ENCODE data around the gene ATRNL1. TPM values are rescaled to one million over a fixed set of nuclear protein-coding genes. Genes with fewer than 3 reads are reported as not detected.

The ATRNL1 gene
- total and polyA plus RNA-seq, 2 donors from 2014 or later, result 2.4 to 7.1 TPM

GRCh38 chr10:115051216-115051615, 41.9 kb upstream of the ATRNL1 start:
- Histone ChIP-seq H3K4me1 (ENCODE audit: control insufficient read depth in 2 of 3, insufficient read depth in 2 of 3, low read depth in 1 of 3, low read length in 3 of 3) (peaks cover 0 to 14% (median 6%) of the 10 kb centered on the region in 3 donors), H3K9ac (ENCODE audit: low read length in 3 of 3) (no peak overlapping the region), H3K27me3 (ENCODE audit: control insufficient read depth, insufficient read depth, low read length) (no peaks in the 10 kb centered on the region), H3K27ac (ENCODE audit: low read depth in 2 of 2, low read length in 2 of 2) (no peak overlapping the region), H3K36me3 (ENCODE audit: control insufficient read depth in 2 of 3, insufficient read depth in 3 of 3, low read length in 3 of 3) (no peaks in the 10 kb centered on the region), H3K9me3 (ENCODE audit: control insufficient read depth in 2 of 3, insufficient read depth in 1 of 3, low read length in 3 of 3) (no peaks in the 10 kb centered on the region), H3K4me3 (ENCODE audit: low read length in 3 of 3) (no peak overlapping the region)
- TF ChIP-seq CTCF (IDR thresholded peaks at IDR 0.05; ENCODE audit: borderline replicate concordance, extremely low read depth, insufficient read depth), result no peak
- FAIRE-seq, result no peak
- no peak for DNase-seq
- intact Hi-C loops (cut with DNase I), result no loop called here

GRCh38 chr10:115052226-115052625, 40.9 kb upstream of the ATRNL1 start:
- Histone ChIP-seq H3K36me3 (ENCODE audit: control insufficient read depth in 2 of 3, insufficient read depth in 3 of 3, low read length in 3 of 3) (no peaks in the 10 kb centered on the region), H3K9ac (ENCODE audit: low read length in 3 of 3) (no peak overlapping the region), H3K9me3 (ENCODE audit: control insufficient read depth in 2 of 3, insufficient read depth in 1 of 3, low read length in 3 of 3) (no peaks in the 10 kb centered on the region), H3K4me1 (ENCODE audit: control insufficient read depth in 2 of 3, insufficient read depth in 2 of 3, low read depth in 1 of 3, low read length in 3 of 3) (peaks cover 0 to 14% (median 6%) of the 10 kb centered on the region in 3 donors), H3K4me3 (ENCODE audit: low read length in 3 of 3) (no peak overlapping the region), H3K27ac (ENCODE audit: low read depth in 2 of 2, low read length in 2 of 2) (no peak overlapping the region), H3K27me3 (ENCODE audit: control insufficient read depth, insufficient read depth, low read length) (no peaks in the 10 kb centered on the region)
- intact Hi-C loops (cut with DNase I), result no loop called here
- no peak for TF ChIP-seq CTCF (IDR thresholded peaks at IDR 0.05; ENCODE audit: borderline replicate concordance, extremely low read depth, insufficient read depth)
- DNase-seq (no peak), FAIRE-seq (no peak)

- DNase-seq, result no peak
- Histone ChIP-seq H3K9me3 (ENCODE audit: control insufficient read depth in 2 of 3, insufficient read depth in 1 of 3, low read length in 3 of 3) (no peaks in the 10 kb centered on the region), H3K27me3 (ENCODE audit: control insufficient read depth, insufficient read depth, low read length) (no peaks in the 10 kb centered on the region), H3K36me3 (ENCODE audit: control insufficient read depth in 2 of 3, insufficient read depth in 3 of 3, low read length in 3 of 3) (no peaks in the 10 kb centered on the region), H3K4me1 (ENCODE audit: control insufficient read depth in 2 of 3, insufficient read depth in 2 of 3, low read depth in 1 of 3, low read length in 3 of 3) (peaks cover 0 to 14% (median 6%) of the 10 kb centered on the region in 3 donors), H3K9ac (ENCODE audit: low read length in 3 of 3) (no peak overlapping the region), H3K4me3 (ENCODE audit: low read length in 3 of 3) (no peak overlapping the region), H3K27ac (ENCODE audit: low read depth in 2 of 2, low read length in 2 of 2) (no peak overlapping the region)
- intact Hi-C loops (cut with DNase I), result no loop called here
- TF ChIP-seq CTCF (IDR thresholded peaks at IDR 0.05; ENCODE audit: borderline replicate concordance, extremely low read depth, insufficient read depth), result no peak
- FAIRE-seq, result no peak
Measured at GRCh38 chr10:115052728-115053127, 40.4 kb upstream of the ATRNL1 start.

- no peak overlapping the region for H3K4me3 ChIP-seq (ENCODE audit: low read length in 3 of 3)
- no peak overlapping the region for H3K9ac ChIP-seq (ENCODE audit: low read length in 3 of 3)
- FAIRE-seq, result no peak
Measured at GRCh38 chr10:115056186-115056585, 37.0 kb upstream of the ATRNL1 start.

More at GRCh38 chr10:115056186-115056585, 37.0 kb upstream of the ATRNL1 start:
- DNase-seq, result no peak
- Histone ChIP-seq H3K4me1 (ENCODE audit: control insufficient read depth in 2 of 3, insufficient read depth in 2 of 3, low read depth in 1 of 3, low read length in 3 of 3) (no peaks in the 10 kb centered on the region), H3K9me3 (ENCODE audit: control insufficient read depth in 2 of 3, insufficient read depth in 1 of 3, low read length in 3 of 3) (no peaks in the 10 kb centered on the region), H3K27ac (ENCODE audit: low read depth in 2 of 2, low read length in 2 of 2) (no peak overlapping the region), H3K36me3 (ENCODE audit: control insufficient read depth in 2 of 3, insufficient read depth in 3 of 3, low read length in 3 of 3) (no peaks in the 10 kb centered on the region), H3K27me3 (ENCODE audit: control insufficient read depth, insufficient read depth, low read length) (no peaks in the 10 kb centered on the region)
- TF ChIP-seq CTCF (IDR thresholded peaks at IDR 0.05; ENCODE audit: borderline replicate concordance, extremely low read depth, insufficient read depth), result no peak
- intact Hi-C loops (cut with DNase I), result no loop called here

All from kidney (tissue), 14 donors.